Right lobe of liver (tissue), 6 donors: ENCODE measurements around the gene EPS15. TPM values are rescaled to one million over a fixed set of nuclear protein-coding genes. Genes with fewer than 3 reads are reported as not detected.
"Not testable (repeated sequence)": the region's sequence is repeated elsewhere in the genome, so short reads cannot be mapped to it uniquely, and the experiment has no call there.

Experiments
- ATAC-seq, 4 donors: fragments of 200-7000 bp; cut with Tn5 transposase; one replicate each; pipeline ENCODE4 v1.9.1; 2020; ENCODE audit warnings: mild to moderate bottlenecking in 4 of 4, moderate library complexity in 4 of 4
- DNase-seq, 3 donors: peaks; one replicate each; pipeline ENCODE4 v3.0.0-alpha.2; 2020
- H3K27ac ChIP-seq, 3 donors: fragments of 200-600 bp; one replicate each; pipeline ENCODE4 v1.8.0; 2022
- H3K27me3 ChIP-seq, 2 donors: fragments of 200-600 bp; one replicate each; pipeline ENCODE4 v1.8.0; 2022
- H3K36me3 ChIP-seq, 4 donors: fragments of 200-600 bp; sonication (generic) in 1 of 4; one replicate each; pipeline versions ENCODE4 v1.5.1 to v1.8.0; 2017 to 2022; ENCODE audit warnings: control low read depth in 1 of 4
- H3K4me1 ChIP-seq, 4 donors: fragments of 200-600 bp; sonication (generic) in 1 of 4; one replicate each; pipeline versions ENCODE4 v1.5.1 to v1.8.0; 2017 to 2022; ENCODE audit warnings: control low read depth in 1 of 4
- H3K4me3 ChIP-seq, 3 donors: fragments of 200-600 bp; one replicate each; pipeline ENCODE4 v1.8.0; 2022
- H3K9me3 ChIP-seq, 4 donors: fragments of 200-600 bp; sonication (generic) in 1 of 4; one replicate each; pipeline versions ENCODE4 v1.5.1 to v1.8.0; 2017 to 2022; ENCODE audit warnings: control low read depth in 1 of 4
- CTCF ChIP-seq, 4 donors: fragments of 200-600 bp in 3 of 4; fragments of 450-650 bp in 1 of 4; IDR thresholded peaks; one replicate each; pipeline versions ENCODE4 v1.5.1 to v1.8.0; 2016 to 2022; ENCODE audit warnings: antibody characterized with exemption in 4 of 4, mild to moderate bottlenecking in 2 of 4
- POLR2A ChIP-seq: fragments of 450-650 bp; IDR thresholded peaks from one replicate; pipeline ENCODE4 v1.6.1; 2017; ENCODE audit warnings: antibody characterized with exemption, mild to moderate bottlenecking
- WGBS: methylation state at CpG from one replicate; pipeline ENCODE4 v1.1.6; 2018; ENCODE audit warnings: low coverage, low lambda C conversion rate; ENCODE audit not compliant: insufficient coverage; ENCODE audit errors: missing lambda C conversion rate; 5-methylcytosine and 5-hydroxymethylcytosine counted together
- intact Hi-C, 2 donors: fragments of 100-400 bp; cut with DNase I; formaldehyde crosslinking; loops; one replicate each; pipeline versions ENCODE4 v1.11.2 to v1.14.1; 2022
- total RNA-seq, 6 experiments: library from RNA; depleted of rRNA in 2 of 6; stranded (reverse); fragments of >200 nt in 2 of 6; fragmentation: NEBNext Ultra II Directional in 3 of 6; extraction: Animal tissue kit (Norgen Biotek cat#: 25700) in 3 of 6; gene quantifications; one replicate each; pipeline versions ENCODE4 v1.1.0 to v1.2.4, GENCODE V29; 2016 to 2023
- donor health status: DM: no; HTN: yes; CAD: no.
- donor health status: DM: no; HTN: no; CAD: no.
- donor health status: DM: no; HTN: no; CAD: no.
- donor health status: DM: no; HTN: yes; CAD: no.
- donor health status: DM: no; HTN: yes; CAD: no.

Gene EPS15
- total RNA-seq, 6 experiments from 2014 or later, result 23.2 to 30.9 (median 28.6) TPM

- Histone ChIP-seq H3K4me3 (no peak overlapping the region), H3K27me3 (no peaks in the 10 kb centered on the region), H3K27ac (no peak overlapping the region), H3K36me3 (peaks cover 0 to 11% (median 0%) of the 10 kb centered on the region in 4 donors), H3K4me1 (no peaks in the 10 kb centered on the region), H3K9me3 (no peaks in the 10 kb centered on the region)
- DNase-seq (no peak), ATAC-seq (no peak)
- TF ChIP-seq CTCF (IDR thresholded peaks at IDR 0.05) (no peak), POLR2A (no peak)
- 88% methylated on average over 3 of the region's 3 CpGs for WGBS
- intact Hi-C loops, result no loop called here
Measured at GRCh38 chr1:51469518-51469917, 49.5 kb downstream of the EPS15 start.

- no peak for DNase-seq
- H3K9me3 ChIP-seq, result no peaks in the 10 kb centered on the region
- peaks cover 0 to 11% (median 3%) of the 10 kb centered on the region in 4 donors for H3K4me1 ChIP-seq
- intact Hi-C loops, result no loop called here
- TF ChIP-seq CTCF (IDR thresholded peaks at IDR 0.05), result no peak
- no peak for TF ChIP-seq POLR2A
- H3K36me3 ChIP-seq, result peaks cover 0 to 13% (median 0%) of the 10 kb centered on the region in 4 donors
- H3K27me3 ChIP-seq, result no peaks in the 10 kb centered on the region
- H3K4me3 ChIP-seq, result no peak overlapping the region
- no peak overlapping the region for H3K27ac ChIP-seq
- WGBS, result 90% methylated on average over 3 of the region's 3 CpGs
- no peak for ATAC-seq
Measured at GRCh38 chr1:51464828-51465227, 54.2 kb downstream of the EPS15 start.

- no peak for TF ChIP-seq CTCF (IDR thresholded peaks at IDR 0.05)
- TF ChIP-seq POLR2A, result no peak
- intact Hi-C loops, result no loop called here
- no peaks in the 10 kb centered on the region for H3K27me3 ChIP-seq
- peaks cover 0 to 11% (median 3%) of the 10 kb centered on the region in 4 donors for H3K4me1 ChIP-seq
- no peaks in the 10 kb centered on the region for H3K9me3 ChIP-seq
- no peak for DNase-seq
- H3K27ac ChIP-seq, result peak overlapping the region in 1 of 3 donors; percentile 39
- ATAC-seq, result peak; percentile 80 to 89 (median 86)
- peaks cover 0 to 13% (median 0%) of the 10 kb centered on the region in 4 donors for H3K36me3 ChIP-seq
- H3K4me3 ChIP-seq, result no peak overlapping the region
- 42% methylated on average over 1 of the region's 1 CpG for WGBS
Measured at GRCh38 chr1:51463561-51463960, 55.5 kb downstream of the EPS15 start.

- H3K4me3 ChIP-seq, DNase-seq, H3K9me3 ChIP-seq, intact Hi-C loops, H3K27ac ChIP-seq, H3K27me3 ChIP-seq, ATAC-seq: not testable (repeated sequence)
- Histone ChIP-seq H3K4me1 (peaks cover 0 to 11% (median 3%) of the 10 kb centered on the region in 4 donors), H3K36me3 (peaks cover 0 to 16% (median 0%) of the 10 kb centered on the region in 4 donors)
- 77% methylated on average over 2 of the region's 2 CpGs for WGBS
Measured at GRCh38 chr1:51462289-51462688, 56.8 kb downstream of the EPS15 start.

- DNase-seq (no peak), ATAC-seq (no peak)
- no peaks in the 10 kb centered on the region for H3K4me1 ChIP-seq
- peaks cover 0 to 6% (median 2%) of the 10 kb centered on the region in 4 donors for H3K36me3 ChIP-seq
- H3K27me3 ChIP-seq, result no peaks in the 10 kb centered on the region
- no peak overlapping the region for H3K27ac ChIP-seq
- TF ChIP-seq CTCF (IDR thresholded peaks at IDR 0.05) (no peak), POLR2A (no peak)
- H3K9me3 ChIP-seq, result no peaks in the 10 kb centered on the region
- no peak overlapping the region for H3K4me3 ChIP-seq
- intact Hi-C loops, result no loop called here
- 85% methylated on average over 4 of the region's 4 CpGs for WGBS
Measured at GRCh38 chr1:51454554-51454953, 64.5 kb downstream of the EPS15 start.
